ENCODE results near the gene DUSP5.
A peak's percentile ranks its signal among the peaks of the same experiment; 100 is the strongest.
"Not testable (repeated sequence)": the region's sequence is repeated elsewhere in the genome, so short reads cannot be mapped to it uniquely, and the experiment has no call there.

DUSP5 gene

DNA sequence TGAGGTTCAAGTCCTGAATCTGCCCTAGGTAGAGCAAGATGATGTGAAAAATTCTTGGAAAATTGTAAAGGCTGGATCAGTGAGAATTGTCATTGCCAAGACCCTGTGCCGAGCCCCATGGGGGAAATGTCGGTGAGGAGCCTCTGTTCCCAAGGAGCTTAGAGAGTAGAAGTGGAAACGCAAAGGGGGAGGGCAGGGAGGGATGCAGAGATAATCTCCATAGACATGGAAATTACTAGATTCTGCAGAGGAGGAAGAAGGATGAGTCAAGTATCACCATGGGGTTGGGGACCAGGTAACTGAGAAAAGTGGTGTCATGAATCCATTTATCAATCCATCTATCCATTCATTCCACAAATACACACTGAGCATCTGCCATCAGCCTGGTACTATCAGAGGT, 26.0 kb downstream of the DUSP5 start:
- DNase-seq: no peak

DNA sequence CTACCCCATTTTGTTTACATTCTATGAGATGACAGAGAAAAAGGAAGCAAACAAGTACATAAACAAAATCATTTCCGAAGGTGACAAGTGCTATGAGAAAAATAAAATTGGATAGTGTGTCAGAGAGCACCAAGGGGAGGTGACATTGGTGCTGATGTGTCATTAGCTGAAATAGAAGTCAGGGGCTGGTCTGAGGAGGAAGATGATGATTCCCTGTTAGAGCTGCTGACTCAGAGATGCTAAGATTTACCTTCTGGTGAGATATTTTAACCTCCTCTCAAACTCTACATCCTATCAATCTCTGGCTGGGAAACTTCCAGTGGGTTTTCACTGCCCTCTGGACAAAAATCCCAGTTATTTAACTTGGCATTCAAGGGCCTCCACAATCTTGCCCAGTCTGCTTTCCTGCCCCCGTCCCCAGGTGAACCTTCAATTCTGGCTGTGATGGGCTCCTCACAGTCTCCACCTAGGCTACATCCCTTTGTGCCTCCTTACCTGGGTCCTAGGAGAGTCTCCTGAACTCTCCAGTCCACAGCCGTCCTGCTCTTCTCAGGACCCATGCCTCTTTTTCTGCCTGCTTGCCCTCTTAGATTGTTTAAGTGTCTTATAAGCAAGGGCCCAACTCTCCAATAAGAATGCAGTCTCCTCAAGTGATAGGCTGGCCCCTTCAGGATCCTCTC, 26.6 kb downstream of the DUSP5 start:
- no peak for DNase-seq

- no peak for DNase-seq
Observed at GRCh38 chr10:110524859-110525232, 27.1 kb downstream of the DUSP5 start.

DNA sequence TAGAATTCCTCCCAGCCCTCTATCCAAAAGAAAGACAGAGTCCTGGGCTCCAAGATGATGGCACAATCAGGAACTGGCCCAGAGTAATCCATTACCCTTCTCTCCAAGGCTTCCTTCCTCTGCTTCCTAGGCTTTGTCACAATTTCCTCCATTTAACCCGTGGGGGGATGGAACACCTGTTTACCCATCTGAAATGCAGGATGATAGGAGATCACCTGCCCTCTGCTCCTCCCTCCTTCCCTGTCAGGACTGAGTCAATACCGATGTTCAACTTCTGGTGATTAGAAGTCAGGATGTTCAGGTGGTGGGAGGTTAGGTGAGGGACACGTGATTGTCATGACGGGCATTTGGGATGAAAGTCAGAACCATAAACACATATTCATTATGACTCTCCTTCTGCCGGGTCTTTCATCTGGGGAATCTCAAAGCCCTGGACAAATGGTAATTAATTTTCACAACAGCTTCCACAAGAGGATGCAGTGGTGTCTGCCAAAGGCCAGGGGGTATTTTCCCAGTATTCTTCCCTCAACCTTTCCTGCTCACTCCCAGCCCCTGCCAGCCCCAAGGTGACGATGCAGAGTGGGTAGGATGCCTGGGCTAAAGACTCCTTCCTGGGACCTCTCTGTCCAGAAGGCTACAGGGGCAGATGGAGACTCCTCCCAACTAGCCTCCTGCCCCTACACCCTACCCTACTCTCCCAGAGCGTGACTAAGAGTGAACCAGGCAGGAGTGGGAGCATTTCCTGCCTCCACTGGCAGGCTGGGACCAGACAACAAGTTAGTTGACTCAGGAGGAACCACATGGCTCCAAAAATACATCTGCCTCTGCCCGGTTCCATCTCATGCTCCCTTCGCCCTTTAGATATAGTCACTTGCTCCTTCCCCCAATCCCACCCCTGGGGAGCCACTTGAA, 27.9 kb downstream of the DUSP5 start:
- no peak for DNase-seq

DNA sequence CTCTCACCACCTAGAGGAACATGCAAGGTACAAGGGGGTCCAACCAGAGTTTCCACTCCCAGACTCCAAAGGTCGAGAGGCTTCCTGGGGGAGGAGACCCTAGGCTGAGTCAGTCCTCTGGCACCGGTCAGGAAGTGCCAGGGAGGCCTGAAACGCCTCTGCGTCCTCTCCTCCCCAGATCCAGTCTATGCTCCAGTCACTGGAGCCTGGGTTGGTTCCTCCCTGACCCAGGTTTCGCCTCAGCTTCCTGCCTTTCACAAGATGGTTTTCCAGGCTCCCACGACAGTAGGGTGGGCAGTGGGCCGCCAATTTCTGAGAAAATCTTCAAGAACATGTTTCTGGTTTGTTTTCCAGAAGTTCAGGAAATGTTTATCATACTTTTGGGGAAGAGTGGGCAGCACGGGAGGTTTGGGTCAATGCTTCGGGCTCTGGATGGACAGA, 30.0 kb downstream of the DUSP5 start:
- DNase-seq: no peak

DNA sequence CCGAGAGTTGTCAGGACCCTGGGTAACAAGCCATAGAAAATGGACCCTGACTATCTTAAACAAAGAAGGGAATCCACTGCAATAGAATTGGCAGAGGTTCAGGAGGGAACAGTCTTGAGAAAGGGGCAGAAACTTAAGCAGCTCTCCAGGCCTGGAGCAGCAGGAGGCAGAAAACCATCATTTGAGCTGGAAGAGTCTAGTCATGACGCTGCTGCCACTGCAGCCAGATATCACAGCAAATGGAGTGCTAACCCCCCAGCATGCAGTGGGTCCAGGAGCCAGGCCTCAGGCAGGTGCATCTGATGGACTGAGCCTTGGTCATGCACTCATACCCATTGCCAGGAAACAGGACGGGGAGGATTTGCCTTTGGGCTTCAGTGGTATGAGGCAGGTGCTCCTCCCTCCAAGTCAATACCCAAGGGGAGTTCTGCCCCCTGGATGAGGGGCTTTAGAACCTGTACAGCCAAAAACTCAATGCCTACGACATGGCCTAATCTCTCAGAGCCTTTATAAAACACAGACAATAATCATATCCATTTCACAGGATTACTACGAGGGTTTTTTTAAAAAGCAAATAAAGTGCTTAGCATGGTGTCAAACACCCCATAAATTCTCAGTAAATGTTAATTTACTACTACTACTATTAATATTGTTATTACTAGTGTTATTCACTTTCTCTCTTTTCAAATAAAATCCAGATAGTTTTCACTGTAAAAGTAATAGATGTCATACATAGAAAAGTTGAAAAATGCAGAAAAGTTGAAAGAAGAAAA, 30.7 kb downstream of the DUSP5 start:
- DNase-seq: no peak

- not testable (repeated sequence) for DNase-seq
Observed at GRCh38 chr10:110528997-110529524, 31.4 kb downstream of the DUSP5 start.

DNA sequence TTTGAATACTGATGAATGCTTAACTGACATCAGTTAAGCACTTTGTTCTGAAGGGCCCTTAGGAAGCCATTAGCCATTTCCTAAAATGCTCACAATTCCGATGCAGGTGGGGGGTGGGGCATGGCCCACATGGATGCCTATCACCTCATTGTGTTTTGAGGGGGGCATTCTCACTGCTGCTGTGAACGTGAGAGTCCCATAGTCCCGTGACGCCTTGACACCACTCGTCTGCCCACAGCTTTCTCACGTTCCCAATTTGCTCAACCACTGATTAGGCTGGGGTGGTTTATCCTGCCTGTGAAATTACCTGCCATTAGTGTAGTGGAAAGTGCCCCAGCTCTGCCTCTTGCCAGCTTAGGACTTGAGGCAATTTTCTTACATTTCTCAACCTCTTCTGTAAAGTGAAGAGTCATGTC, 31.9 kb downstream of the DUSP5 start:
- no peak for DNase-seq

GRCh38 chr10:110530131-110530831, 32.6 kb downstream of the DUSP5 start:
- no peak for DNase-seq

GRCh38 chr10:110531687-110532086, 34.0 kb downstream of the DUSP5 start:
- DNase-seq: no peak

DNA sequence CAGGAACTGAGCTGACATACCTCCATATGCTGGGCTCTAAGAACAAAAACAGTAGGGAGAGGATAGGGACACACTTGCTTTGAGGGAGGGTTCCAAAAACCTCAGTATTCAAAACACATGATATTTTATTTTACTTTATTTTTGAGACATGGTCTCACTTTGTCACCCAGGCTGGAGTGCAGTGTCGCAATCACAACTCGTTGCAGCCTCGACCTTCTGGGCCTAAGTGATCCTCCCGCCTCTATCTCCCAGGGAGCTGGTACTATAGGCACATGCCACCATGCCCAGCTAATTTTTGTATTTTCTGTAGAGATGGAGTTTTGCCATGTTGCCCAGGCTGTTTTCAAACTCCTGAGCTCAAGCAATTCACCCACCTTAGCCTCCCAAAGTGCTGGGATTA, 34.9 kb downstream of the DUSP5 start:
- DNase-seq: not testable (repeated sequence)

DNA sequence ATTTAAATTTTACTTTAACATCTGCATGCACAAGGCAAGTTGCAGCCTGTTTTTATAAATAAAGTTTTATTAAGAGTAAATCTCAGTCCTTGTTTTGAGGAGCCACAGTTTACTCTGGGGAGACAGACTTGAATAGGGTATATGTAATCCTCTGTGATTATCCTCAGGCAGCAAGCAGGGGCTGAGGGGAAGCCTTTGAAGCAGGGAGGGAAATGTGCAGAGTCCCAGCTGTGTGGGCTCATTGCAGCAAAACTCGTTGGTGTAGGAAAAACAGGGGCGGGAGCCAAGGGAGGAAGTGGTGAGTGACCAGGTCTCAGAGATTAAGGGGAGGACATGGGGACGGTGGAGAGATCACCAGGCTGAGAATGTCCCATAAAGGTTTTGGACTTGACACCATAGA, 35.4 kb downstream of the DUSP5 start:
- no peak for DNase-seq

GRCh38 chr10:110534571-110534970, 36.9 kb downstream of the DUSP5 start:
- DNase-seq: no peak

GRCh38 chr10:110535958-110536891, 38.5 kb downstream of the DUSP5 start:
- DNase-seq: no peak

DNA sequence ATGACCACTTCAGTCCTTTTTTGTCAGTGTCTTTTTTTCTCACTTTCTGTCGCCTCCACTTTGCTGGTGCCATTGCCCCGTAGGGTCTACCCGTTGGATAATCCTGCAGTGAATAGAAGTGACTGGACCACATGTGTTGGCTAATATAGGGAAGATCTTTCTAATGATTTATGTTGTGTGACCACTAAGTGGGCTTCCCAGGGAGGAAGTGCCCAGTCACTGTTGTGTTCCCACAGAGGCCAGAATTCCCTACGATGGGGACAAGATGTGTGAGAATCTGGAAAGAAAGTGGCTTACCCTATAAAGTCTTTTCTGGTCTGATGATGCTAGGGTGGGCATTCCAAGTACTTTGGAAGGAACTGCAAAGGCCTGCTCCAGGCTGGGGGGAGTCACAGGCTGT, 41.4 kb downstream of the DUSP5 start:
- DNase-seq: no peak

- no peak for DNase-seq
Observed at GRCh38 chr10:110540031-110540430, 42.3 kb downstream of the DUSP5 start.

- DNase-seq: no peak
Observed at GRCh38 chr10:110544958-110545537, 47.3 kb downstream of the DUSP5 start.

GRCh38 chr10:110546077-110546476, 48.4 kb downstream of the DUSP5 start:
- no peak for DNase-seq

DNA sequence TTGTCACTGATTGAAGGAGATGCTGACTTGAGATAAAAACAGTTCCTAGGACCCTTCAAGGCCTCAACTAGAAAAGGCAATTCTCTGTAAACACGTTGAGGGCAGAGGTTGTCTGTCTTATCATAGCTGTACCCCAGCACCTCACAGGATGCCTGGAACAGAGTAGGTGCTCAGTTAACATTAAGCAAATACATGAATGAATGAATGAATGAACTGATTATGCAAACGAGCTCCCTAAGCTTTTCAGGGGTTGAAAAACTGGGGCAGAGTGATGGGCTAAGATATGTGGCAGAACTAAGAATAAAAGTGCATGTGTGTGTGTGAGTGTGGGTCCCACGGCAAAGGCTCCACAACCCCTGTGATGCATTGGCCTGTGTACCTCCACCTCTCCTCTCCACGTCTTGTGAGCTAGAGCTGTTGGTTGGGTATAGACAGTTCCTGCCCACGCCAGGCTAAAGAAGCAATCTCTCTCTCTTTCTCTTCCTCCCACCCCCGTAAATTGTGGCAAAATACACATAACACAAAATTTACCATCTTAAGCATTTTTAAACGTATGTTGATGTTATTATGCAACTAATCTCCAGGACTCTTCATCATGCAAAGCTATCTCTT, 48.9 kb downstream of the DUSP5 start:
- no peak for DNase-seq

DNA sequence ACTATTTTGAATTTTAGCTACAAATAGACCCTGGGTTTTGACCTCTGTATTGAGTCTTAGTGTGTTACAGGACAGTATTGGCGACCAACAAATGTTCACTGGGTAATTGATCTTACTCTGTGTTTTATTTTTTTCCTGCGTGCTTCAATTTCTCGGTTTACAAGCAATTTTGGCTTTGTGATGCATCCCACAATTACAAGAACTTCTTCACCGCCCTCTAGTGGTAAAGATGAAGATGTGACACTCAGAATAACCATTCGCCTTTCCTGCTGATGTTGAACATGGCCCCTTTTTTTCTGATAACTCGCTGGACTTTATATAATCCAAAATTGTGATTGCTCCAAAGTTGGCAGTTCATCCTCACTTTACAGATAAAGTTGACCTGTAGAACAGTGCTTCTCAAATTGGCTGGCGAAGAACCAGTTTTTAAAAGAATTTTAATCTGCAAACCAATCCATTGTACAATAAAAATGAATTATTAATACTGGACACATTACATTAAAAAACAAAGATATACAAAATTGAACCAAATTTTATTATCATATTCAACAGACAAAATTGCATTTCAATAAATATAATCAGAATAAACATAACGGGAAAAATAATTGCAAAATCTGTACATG, 49.5 kb downstream of the DUSP5 start:
- peak; percentile 69 for DNase-seq

Data from NCI-H1694 (cell line).